NCI-H524 (cell line): Measurements from ENCODE around the gene ZNF827.

Experiments used
- DNase-seq, 2 experiments: peaks; one replicate each; lab custom pipeline; 2025; lab: John Stamatoyannopoulos, UW

Gene ZNF827

GRCh38 chr4:145709336-145709735 is 229.3 kb downstream of the ZNF827 start:
- no peak for DNase-seq
